SK-N-SH (cell line): ENCODE measurements around the gene CDC42BPG. TPM values are rescaled to one million over a fixed set of nuclear protein-coding genes. Genes with fewer than 3 reads are reported as not detected.
A peak's percentile ranks its signal among the peaks of the same experiment; 100 is the strongest.

Experiments used
- CTCF ChIA-PET: fragments of 300-600, 350-600 bp; formaldehyde crosslinking; extraction: SDS; loops from one replicate; lab custom pipeline; 2021; lab: Yijun Ruan, JAX
- POLR2A ChIA-PET: fragments of 350-600 bp; sonication (Branson Sonifier 250); formaldehyde crosslinking; extraction: SDS; loops from one replicate; lab custom pipeline; 2020; ENCODE audit warnings: antibody characterized with exemption, inconsistent platforms; lab: Yijun Ruan, JAX
- DNase-seq: peaks from one replicate; pipeline ENCODE4 v3.0.0; 2012
- H2AFZ ChIP-seq: fragments of 200-600 bp; sonication (generic); 2 replicates; pipeline ENCODE4 v1.8.1; 2016; ENCODE audit warnings: antibody characterized with exemption, mild to moderate bottlenecking, low read depth
- H3F3A ChIP-seq: fragments of 200-600 bp; sonication (generic); replicated peaks from 2 replicates; pipeline ENCODE3; 2016; ENCODE audit warnings: antibody characterized with exemption, mild to moderate bottlenecking; ENCODE audit not compliant: insufficient read depth
- H3K27ac ChIP-seq, 2 experiments: fragments of 200-500 bp in 1 of 2; fragments of 200-600 bp in 1 of 2; sonication (Bioruptor generic) in 1 of 2; sonication (generic), shearing (Covaris generic) in 1 of 2; 2 replicates each; pipeline versions ENCODE4 v1.5.1 to v1.6.1; 2014 to 2016; ENCODE audit warnings: low read depth in 2 of 2, inconsistent platforms in 1 of 2, low read length in 1 of 2, mild to moderate bottlenecking in 1 of 2, mixed read lengths in 1 of 2
- H3K27me3 ChIP-seq: fragments of 200-600 bp; sonication (generic), shearing (Covaris generic); 2 replicates; pipeline ENCODE4 v1.6.1; 2016; ENCODE audit warnings: mixed run types; ENCODE audit not compliant: insufficient read depth
- H3K36me3 ChIP-seq, 2 experiments: fragments of 200-500 bp in 1 of 2; fragments of 200-600 bp in 1 of 2; sonication (Bioruptor generic) in 1 of 2; sonication (generic) in 1 of 2; replicated peaks in 1 of 2; 2 replicates each; pipeline versions ENCODE3 to v1.5.1; 2014 to 2016; ENCODE audit warnings: low read length in 1 of 2, mild to moderate bottlenecking in 1 of 2; ENCODE audit not compliant: insufficient read depth in 2 of 2, control insufficient read depth in 1 of 2
- H3K4me1 ChIP-seq, 2 experiments: fragments of 200-500 bp in 1 of 2; fragments of 200-600 bp in 1 of 2; sonication (Bioruptor generic) in 1 of 2; sonication (generic), shearing (Covaris generic) in 1 of 2; 2 replicates each; pipeline versions ENCODE4 v1.5.1 to v1.6.1; 2014 to 2016; ENCODE audit warnings: low read depth in 1 of 2, low read length in 1 of 2, mixed run types in 1 of 2; ENCODE audit not compliant: insufficient read depth in 2 of 2, control insufficient read depth in 1 of 2
- H3K4me2 ChIP-seq: fragments of 200-600 bp; sonication (generic), shearing (Covaris generic); 2 replicates; pipeline ENCODE4 v1.6.1; 2017; ENCODE audit warnings: mixed run types
- H3K4me3 ChIP-seq, 2 experiments: fragments of 200-500 bp in 1 of 2; fragments of 200-600 bp in 1 of 2; sonication (Bioruptor generic) in 1 of 2; sonication (generic), shearing (Covaris generic) in 1 of 2; 2 replicates each; pipeline versions ENCODE4 v1.5.1 to v1.8.1; 2014 to 2016; ENCODE audit warnings: low read depth in 2 of 2, inconsistent platforms in 1 of 2, low read length in 1 of 2, mild to moderate bottlenecking in 1 of 2, mixed read lengths in 1 of 2, moderate library complexity in 1 of 2
- H3K79me2 ChIP-seq: fragments of 200-600 bp; sonication (generic); 2 replicates; pipeline ENCODE4 v1.8.1; 2017; ENCODE audit warnings: mild to moderate bottlenecking; ENCODE audit not compliant: insufficient read depth
- H3K9ac ChIP-seq: fragments of 200-600 bp; sonication (generic); 2 replicates; pipeline ENCODE4 v1.6.1; 2017; ENCODE audit warnings: mixed run types
- H3K9me2 ChIP-seq: fragments of 200-600 bp; sonication (generic); 2 replicates; pipeline ENCODE4 v1.6.1; 2017; ENCODE audit warnings: mixed run types
- H3K9me3 ChIP-seq: fragments of 200-600 bp; sonication (generic); 2 replicates; pipeline ENCODE4 v1.6.1; 2017; ENCODE audit warnings: mixed run types, mild to moderate bottlenecking, moderate library complexity
- H4K20me1 ChIP-seq: fragments of 200-600 bp; sonication (generic); 2 replicates; pipeline ENCODE4 v1.6.1; 2017; ENCODE audit warnings: mild to moderate bottlenecking, mixed run types; ENCODE audit not compliant: insufficient read depth
- CHD2 ChIP-seq: fragments of 150-350 bp; IDR thresholded peaks from 2 replicates; pipeline ENCODE4 v1.6.1; 2018; ENCODE audit warnings: low read length; ENCODE audit not compliant: partially characterized antibody
- EZH2phosphoT487 ChIP-seq: fragments of 200-600 bp; sonication (generic); IDR thresholded peaks from 2 replicates; pipeline ENCODE4 v1.6.1; 2017; ENCODE audit warnings: low read depth, mixed run types, mild to moderate bottlenecking, antibody characterized with exemption, moderate library complexity, borderline replicate concordance
- GABPA ChIP-seq: IDR thresholded peaks from 2 replicates; pipeline ENCODE4 v1.4.0; 2012; ENCODE audit warnings: low read depth, mild to moderate bottlenecking
- MEF2A ChIP-seq: IDR thresholded peaks from 2 replicates; pipeline ENCODE4 v1.4.0; 2012; ENCODE audit warnings: low read depth, borderline replicate concordance
- RAD21 ChIP-seq: IDR thresholded peaks from 2 replicates; pipeline ENCODE4 v1.6.1; 2012; ENCODE audit warnings: mild to moderate bottlenecking, low read length
- RXRA ChIP-seq: IDR thresholded peaks from 2 replicates; pipeline ENCODE4 v1.4.0; 2012; ENCODE audit warnings: low read depth, mild to moderate bottlenecking, borderline replicate concordance
- YY1 ChIP-seq: IDR thresholded peaks from 2 replicates; pipeline ENCODE4 v1.4.0; 2012; ENCODE audit warnings: low read depth, mild to moderate bottlenecking
- ZBTB33 ChIP-seq: IDR thresholded peaks from 2 replicates; pipeline ENCODE4 v1.4.0; 2012; ENCODE audit warnings: low read depth, borderline replicate concordance
- WGBS: methylation state at CpG from one replicate; pipeline ENCODE4 v1.1.6; 2017; ENCODE audit warnings: low lambda C conversion rate; 5-methylcytosine and 5-hydroxymethylcytosine counted together
- polyA plus RNA-seq, 3 experiments: library from polyadenylated mRNA; depleted of rRNA; stranded (reverse); fragments of >200 nt; gene quantifications; 2 replicates each; pipeline ENCODE4 v1.2.3, GENCODE V29; 2012

Gene CDC42BPG
- polyA plus RNA-seq, 1 of the 3 experiments (the other 2 are of a cell fraction), result 0.33 TPM

GRCh38 chr11:64845129-64845775, 799 bp upstream of the CDC42BPG start:
- POLR2A ChIA-PET, result no interaction called here
- H3K9me3 ChIP-seq, result no peaks in the 10 kb centered on the region
- peaks cover 5 to 7% of the 10 kb centered on the region in 2 experiments; a peak in 2 of 4 replicates for H3K4me1 ChIP-seq
- CTCF ChIA-PET, result interaction anchor here (1.0 to 12.8 kb wide), 9 partner anchors 10 to 272 kb away, joined by 3 to 530 read pairs (median 11); partner anchors contain the start of genes EHD1, TM7SF2 and ZNHIT2
- H3K4me2 ChIP-seq, result peak overlapping the region; percentile 57; the same call in 1 of the 2 replicates
- H4K20me1 ChIP-seq, result no peaks in the 10 kb centered on the region
- no peaks in the 10 kb centered on the region for H3K27me3 ChIP-seq
- H3K36me3 ChIP-seq, result no peaks in the 10 kb centered on the region
- H3K9me2 ChIP-seq, result no peaks in the 10 kb centered on the region
- no peak overlapping the region for H3K27ac ChIP-seq
- 43% methylated on average over 8 of the region's 9 CpGs for WGBS
- H3K9ac ChIP-seq, result no peak overlapping the region
- peaks cover 15% of the 10 kb centered on the region for H3F3A ChIP-seq
- no peak for TF ChIP-seq MEF2A
- TF ChIP-seq EZH2phosphoT487, result no peak
- TF ChIP-seq ZBTB33, result no peak
- TF ChIP-seq GABPA, result no peak
- no peak for TF ChIP-seq CHD2
- no peak for TF ChIP-seq RAD21
- no peak for TF ChIP-seq YY1
- no peak for TF ChIP-seq RXRA
- peak overlapping the region in 1 of 2 experiments; percentile 37; a peak in 1 of 4 replicates for H3K4me3 ChIP-seq
- no peaks in the 10 kb centered on the region for H3K79me2 ChIP-seq
- H2AFZ ChIP-seq, result no peak overlapping the region
- DNase-seq, result no peak

GRCh38 chr11:64843686-64844329, 645 bp downstream of the CDC42BPG start:
- Histone ChIP-seq H3K4me1 (peaks cover 5 to 7% of the 10 kb centered on the region in 2 experiments; a peak in 2 of 4 replicates), H2AFZ (no peak overlapping the region), H3K9me2 (no peaks in the 10 kb centered on the region), H3K36me3 (no peaks in the 10 kb centered on the region), H3K79me2 (no peaks in the 10 kb centered on the region), H3K4me2 (no peak overlapping the region), H3K27me3 (no peaks in the 10 kb centered on the region), H3F3A (peaks cover 15% of the 10 kb centered on the region), H3K9ac (no peak overlapping the region), H3K27ac (no peak overlapping the region), H3K4me3 (peak overlapping the region in 1 of 2 experiments; percentile 37; a peak in 2 of 4 replicates), H3K9me3 (no peaks in the 10 kb centered on the region), H4K20me1 (no peaks in the 10 kb centered on the region)
- ChIA-PET POLR2A (no interaction called here), CTCF (interaction anchor here (1.0 to 12.8 kb wide), 15 partner anchors 9 to 491 kb away, joined by 3 to 530 read pairs (median 5); partner anchors contain the start of genes EHD1 and MAP4K2)
- DNase-seq, result no peak
- WGBS, result 78% methylated on average over 24 of the region's 27 CpGs
- TF ChIP-seq RAD21, result no peak
